Left lung (tissue), 10 donors: Measurements from ENCODE around the gene ITPK1. TPM values are rescaled to one million over a fixed set of nuclear protein-coding genes. Genes with fewer than 3 reads are reported as not detected.

Experiments
- ATAC-seq: fragments of 200-7000 bp; cut with Tn5 transposase; one replicate; pipeline ENCODE4 v1.9.1; 2020; ENCODE audit warnings: moderate library complexity
- DNase-seq, 4 donors: peaks; one replicate each; pipeline ENCODE4 v3.0.0-alpha.2; 2013 to 2020
- H3K27ac ChIP-seq, 2 donors: fragments of 200-600 bp; sonication (generic) in 1 of 2; one replicate each; pipeline versions ENCODE4 v1.5.0 to v1.8.0; 2020 to 2021
- H3K27me3 ChIP-seq, 2 donors: fragments of 200-600 bp; sonication (generic) in 1 of 2; one replicate each; pipeline versions ENCODE4 v1.5.0 to v1.8.0; 2020 to 2021
- H3K36me3 ChIP-seq, 2 donors: fragments of 200-600 bp; sonication (generic) in 1 of 2; one replicate each; pipeline versions ENCODE4 v1.5.0 to v1.8.0; 2020 to 2021
- H3K4me1 ChIP-seq, 2 donors: fragments of 200-600 bp; one replicate each; pipeline ENCODE4 v1.8.0; 2021
- H3K4me3 ChIP-seq, 2 donors: fragments of 200-600 bp; sonication (generic) in 1 of 2; one replicate each; pipeline versions ENCODE4 v1.5.0 to v1.8.0; 2020 to 2021; ENCODE audit warnings: mild to moderate bottlenecking in 1 of 2
- H3K9me3 ChIP-seq, 2 donors: fragments of 200-600 bp; sonication (generic) in 1 of 2; one replicate each; pipeline versions ENCODE4 v1.5.0 to v1.8.0; 2020 to 2021
- CTCF ChIP-seq, 2 donors: fragments of 200-600 bp; sonication (generic) in 1 of 2; IDR thresholded peaks; one replicate each; pipeline versions ENCODE4 v1.5.0 to v1.8.0; 2021; ENCODE audit warnings: antibody characterized with exemption in 2 of 2
- intact Hi-C, 2 donors: fragments of 100-400 bp; cut with DNase I; formaldehyde crosslinking; loops; one replicate each; pipeline versions ENCODE4 v1.11.2 to v1.14.2; 2022
- polyA plus RNA-seq, 6 donors: library from polyadenylated mRNA; unstranded; fragments of 120-200 nt; gene quantifications; one replicate each; pipeline ENCODE4 v1.2.1, GENCODE V29; 2013; ENCODE audit not compliant: insufficient read length in 6 of 6
- total RNA-seq, 2 donors: library from RNA; stranded (reverse); fragmentation: NEBNext Ultra II Directional; extraction: Animal tissue kit (Norgen Biotek cat#: 25700); gene quantifications; one replicate each; pipeline ENCODE4 v1.2.1, GENCODE V29; 2021
- donor health status: DM: no; HTN: yes; CAD: no.
- donor health status: DM: no; HTN: no; CAD: no.

The ITPK1 gene
- total and polyA plus RNA-seq, 8 donors: 18.1 to 108 (median 20.8) TPM

DNA sequence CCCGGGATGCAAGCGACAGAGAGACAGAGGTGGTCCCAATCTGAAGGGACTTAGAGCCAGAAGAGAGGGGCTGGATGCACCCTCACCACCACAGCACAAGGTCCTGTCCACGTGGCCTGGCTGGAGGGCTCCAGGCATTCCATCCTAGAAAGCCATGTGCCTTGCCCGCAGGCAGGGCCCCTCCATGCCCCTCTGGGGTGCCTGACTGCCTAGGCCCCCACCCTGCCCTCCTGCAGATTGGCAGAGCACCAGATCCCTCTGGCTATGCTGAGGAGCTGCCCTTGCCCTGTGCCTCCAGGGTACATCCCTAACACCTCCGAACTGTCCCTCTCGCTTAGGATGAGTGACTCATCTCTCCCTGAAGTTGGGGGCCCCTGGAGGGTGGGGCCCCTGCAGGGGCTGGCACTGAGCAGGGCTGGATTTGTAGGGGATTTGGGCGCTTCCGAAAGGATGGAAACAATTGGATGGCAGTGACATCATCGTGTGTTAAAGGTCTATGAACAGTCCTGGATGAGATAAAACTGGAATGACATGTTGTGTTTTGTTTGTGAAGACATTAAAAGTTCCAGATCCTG lies 141.8 kb downstream of the ITPK1 start:
- Histone ChIP-seq H3K4me3 (no peak overlapping the region), H3K4me1 (peaks cover 0 to 6% of the 10 kb centered on the region in 2 donors), H3K36me3 (peaks cover 0 to 38% of the 10 kb centered on the region in 2 donors), H3K27me3 (no peaks in the 10 kb centered on the region), H3K27ac (peak overlapping the region in 1 of 2 donors; percentile 13), H3K9me3 (peaks cover 0 to 29% of the 10 kb centered on the region in 2 donors)
- intact Hi-C loops: no loop called here
- DNase-seq (no peak), ATAC-seq (peak; percentile 11)
- no peak for TF ChIP-seq CTCF (IDR thresholded peaks at IDR 0.05)

GRCh38 chr14:92973261-92973797 lies 142.4 kb downstream of the ITPK1 start:
- peak in 1 of 4 donors; percentile 58 for DNase-seq
- peaks cover 0 to 32% of the 10 kb centered on the region in 2 donors for H3K36me3 ChIP-seq
- TF ChIP-seq CTCF (IDR thresholded peaks at IDR 0.05): peak; percentile 44 to 73

GRCh38 chr14:92971601-92972180 lies 144.0 kb downstream of the ITPK1 start:
- intact Hi-C loops: no loop called here
- H3K4me1 ChIP-seq: peaks cover 0 to 6% of the 10 kb centered on the region in 2 donors
- no peaks in the 10 kb centered on the region for H3K27me3 ChIP-seq
- H3K36me3 ChIP-seq: peaks cover 0 to 16% of the 10 kb centered on the region in 2 donors
- H3K9me3 ChIP-seq: peaks cover 0 to 15% of the 10 kb centered on the region in 2 donors
- DNase-seq: no peak
- H3K27ac ChIP-seq: no peak overlapping the region
- no peak for TF ChIP-seq CTCF (IDR thresholded peaks at IDR 0.05)
- no peak for ATAC-seq
- H3K4me3 ChIP-seq: no peak overlapping the region

More at GRCh38 chr14:92973261-92973797, 142.4 kb downstream of the ITPK1 start:
- Histone ChIP-seq H3K4me3 (no peak overlapping the region), H3K27me3 (no peaks in the 10 kb centered on the region), H3K27ac (peak overlapping the region in 1 of 2 donors; percentile 13), H3K9me3 (peaks cover 0 to 23% of the 10 kb centered on the region in 2 donors), H3K4me1 (peaks cover 0 to 6% of the 10 kb centered on the region in 2 donors)
- ATAC-seq: peak; percentile 85
- intact Hi-C loops: no loop called here

DNA sequence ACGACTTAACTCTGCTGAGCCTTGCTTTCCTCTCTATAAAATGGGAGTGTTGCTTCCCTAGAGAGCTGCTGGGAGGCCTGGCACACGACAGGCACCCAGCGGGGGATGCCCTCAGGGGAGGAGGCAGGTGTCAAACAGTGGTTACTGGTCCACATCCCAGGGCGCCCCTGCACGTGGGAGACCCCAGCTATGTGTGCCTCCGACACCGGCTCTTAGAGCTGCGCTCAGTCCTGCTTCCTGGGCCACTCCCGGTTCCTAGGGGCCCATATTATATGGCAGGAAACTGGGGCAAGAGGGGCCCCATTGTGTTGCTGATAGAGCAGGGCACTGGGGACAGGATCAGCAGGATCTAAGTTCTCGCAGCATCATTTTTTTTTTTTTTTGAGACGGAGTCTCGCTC lies 145.5 kb downstream of the ITPK1 start:
- H3K4me3 ChIP-seq: no peak overlapping the region
- intact Hi-C loops: no loop called here
- peak in 1 of 4 donors; percentile 67 for DNase-seq
- TF ChIP-seq CTCF (IDR thresholded peaks at IDR 0.05): no peak
- peaks cover 0 to 6% of the 10 kb centered on the region in 2 donors for H3K4me1 ChIP-seq
- ATAC-seq: no peak
- H3K27ac ChIP-seq: no peak overlapping the region
- peaks cover 0 to under 1% of the 10 kb centered on the region in 2 donors for H3K9me3 ChIP-seq
- peaks cover 0 to 3% of the 10 kb centered on the region in 2 donors for H3K36me3 ChIP-seq
- no peaks in the 10 kb centered on the region for H3K27me3 ChIP-seq

GRCh38 chr14:92969871-92970270 lies 145.9 kb downstream of the ITPK1 start:
- Histone ChIP-seq H3K36me3 (no peaks in the 10 kb centered on the region), H3K4me1 (peaks cover 3 to 6% of the 10 kb centered on the region in 2 donors), H3K27me3 (no peaks in the 10 kb centered on the region), H3K4me3 (no peak overlapping the region), H3K27ac (no peak overlapping the region), H3K9me3 (no peaks in the 10 kb centered on the region)
- intact Hi-C loops: no loop called here
- ATAC-seq (no peak), DNase-seq (no peak)
- TF ChIP-seq CTCF (IDR thresholded peaks at IDR 0.05): no peak
